GM12865 (cell line): ENCODE measurements around the gene LRRC4B.

Experiments
- DNase-seq: peaks from one replicate; pipeline ENCODE4 v3.0.0; 2010; ENCODE audit warnings: low read depth
- H3K4me3 ChIP-seq: 2 replicates; pipeline ENCODE4 v1.5.1; 2011; ENCODE audit warnings: mild to moderate bottlenecking, low read depth, low read length, control low read depth
- CTCF ChIP-seq: IDR thresholded peaks from 2 replicates; pipeline ENCODE4 v1.5.1; 2011; ENCODE audit warnings: low read length, control low read depth, low read depth, inconsistent platforms; ENCODE audit not compliant: insufficient read depth; ENCODE audit errors: missing control alignments

The LRRC4B gene

GRCh38 chr19:50549927-50550593 lies 18.2 kb downstream of the LRRC4B start:
- no peak for DNase-seq
- no peak for TF ChIP-seq CTCF
- no peak overlapping the region for H3K4me3 ChIP-seq

GRCh38 chr19:50549059-50549926 lies 18.9 kb downstream of the LRRC4B start:
- no peak overlapping the region for H3K4me3 ChIP-seq
- no peak for DNase-seq
- TF ChIP-seq CTCF, result no peak

- no peak for TF ChIP-seq CTCF
- no peak overlapping the region for H3K4me3 ChIP-seq
- no peak for DNase-seq
These were observed 19.8 kb downstream of the LRRC4B start for GRCh38 chr19:50548191-50549058.

- no peak for TF ChIP-seq CTCF
- DNase-seq, result no peak
These were observed 20.6 kb downstream of the LRRC4B start for GRCh38 chr19:50547385-50548190.

DNA sequence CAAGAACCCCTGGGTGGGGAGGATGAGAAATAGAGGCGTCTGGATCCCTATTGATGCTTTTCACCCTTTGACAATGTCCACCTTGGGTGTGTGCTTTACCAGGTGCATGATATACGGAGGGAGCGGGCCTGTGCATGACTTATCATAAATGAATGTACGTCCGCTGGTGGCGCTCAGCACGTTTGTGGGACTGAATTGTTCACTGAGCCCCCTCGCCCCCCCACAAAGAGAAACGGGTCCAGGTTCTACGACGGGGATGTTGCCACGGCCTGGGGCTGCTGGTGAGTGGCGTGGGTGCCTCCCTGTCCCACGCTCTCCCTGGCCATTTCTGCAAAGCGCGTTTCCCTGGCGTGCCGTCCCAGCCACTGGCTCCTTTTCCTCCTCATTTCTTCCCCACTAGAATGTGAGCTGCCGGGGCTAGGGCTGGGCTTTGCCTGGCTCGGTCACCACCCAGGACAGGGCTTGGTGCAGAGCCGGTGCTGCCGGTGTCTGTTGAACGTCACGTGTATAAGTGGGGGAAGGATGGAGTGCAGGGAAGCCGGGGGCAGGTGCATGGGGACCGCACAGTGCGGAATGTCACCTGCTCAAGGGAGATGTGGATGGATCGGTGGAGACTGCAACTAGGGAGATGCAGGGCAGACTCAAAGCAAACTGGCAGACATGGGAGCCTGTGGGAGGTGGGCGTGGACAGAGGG lies 21.6 kb downstream of the LRRC4B start:
- TF ChIP-seq CTCF, result no peak
- no peak overlapping the region for H3K4me3 ChIP-seq
- no peak for DNase-seq

More at GRCh38 chr19:50547385-50548190, 20.6 kb downstream of the LRRC4B start:
- no peak overlapping the region for H3K4me3 ChIP-seq
